ENCODE measurements around the gene LANCL3.
"Not testable (repeated sequence)": the region's sequence is repeated elsewhere in the genome, so short reads cannot be mapped to it uniquely, and the experiment has no call there.

The LANCL3 gene

GRCh38 chrX:37641859-37642258, 70.4 kb downstream of the LANCL3 start:
- TF ChIP-seq CTCF (conservative IDR thresholded peaks at IDR 0.05; ENCODE audit: low read length), result no peak
- no peak for DNase-seq (ENCODE audit: low read depth)

GRCh38 chrX:37644381-37645305, 73.2 kb downstream of the LANCL3 start:
- no peak for TF ChIP-seq CTCF (conservative IDR thresholded peaks at IDR 0.05; ENCODE audit: low read length)
- H3K4me3 ChIP-seq (ENCODE audit: low read length), result no peak overlapping the region

More at GRCh38 chrX:37641859-37642258, 70.4 kb downstream of the LANCL3 start:
- no peak overlapping the region for H3K4me3 ChIP-seq (ENCODE audit: low read length)

GRCh38 chrX:37646254-37646653, 74.8 kb downstream of the LANCL3 start:
- no peak for DNase-seq (ENCODE audit: low read depth)
- TF ChIP-seq CTCF (conservative IDR thresholded peaks at IDR 0.05; ENCODE audit: low read length), result no peak
- H3K4me3 ChIP-seq (ENCODE audit: low read length), result no peak overlapping the region

More at GRCh38 chrX:37644381-37645305, 73.2 kb downstream of the LANCL3 start:
- no peak for DNase-seq (ENCODE audit: low read depth)

- not testable (repeated sequence) for H3K4me3 ChIP-seq (ENCODE audit: low read length); DNase-seq (ENCODE audit: low read depth)
Observed at GRCh38 chrX:37650879-37651278, 79.4 kb downstream of the LANCL3 start.

GRCh38 chrX:37651921-37652452, 80.5 kb downstream of the LANCL3 start:
- TF ChIP-seq CTCF (conservative IDR thresholded peaks at IDR 0.05; ENCODE audit: low read length), result no peak
- no peak for DNase-seq (ENCODE audit: low read depth)
- no peak overlapping the region for H3K4me3 ChIP-seq (ENCODE audit: low read length)

- no peak for TF ChIP-seq CTCF (conservative IDR thresholded peaks at IDR 0.05; ENCODE audit: low read length)
- H3K4me3 ChIP-seq (ENCODE audit: low read length), result no peak overlapping the region
- DNase-seq (ENCODE audit: low read depth), result no peak
Observed at GRCh38 chrX:37652589-37653231, 81.2 kb downstream of the LANCL3 start.

- TF ChIP-seq CTCF (conservative IDR thresholded peaks at IDR 0.05; ENCODE audit: low read length), result no peak
- no peak for DNase-seq (ENCODE audit: low read depth)
- no peak overlapping the region for H3K4me3 ChIP-seq (ENCODE audit: low read length)
Observed at GRCh38 chrX:37653397-37654085, 82.1 kb downstream of the LANCL3 start.

All from AG10803 (cell line).